NCI-H2196 treated with DMSO at 0.1 percent for 48 hours (cell line): Measurements from ENCODE around the gene C2CD4D.

Experiments
- DNase-seq: peaks from one replicate; lab custom pipeline; 2025; ENCODE audit not compliant: unreplicated experiment; lab: John Stamatoyannopoulos, UW

The C2CD4D gene

DNA sequence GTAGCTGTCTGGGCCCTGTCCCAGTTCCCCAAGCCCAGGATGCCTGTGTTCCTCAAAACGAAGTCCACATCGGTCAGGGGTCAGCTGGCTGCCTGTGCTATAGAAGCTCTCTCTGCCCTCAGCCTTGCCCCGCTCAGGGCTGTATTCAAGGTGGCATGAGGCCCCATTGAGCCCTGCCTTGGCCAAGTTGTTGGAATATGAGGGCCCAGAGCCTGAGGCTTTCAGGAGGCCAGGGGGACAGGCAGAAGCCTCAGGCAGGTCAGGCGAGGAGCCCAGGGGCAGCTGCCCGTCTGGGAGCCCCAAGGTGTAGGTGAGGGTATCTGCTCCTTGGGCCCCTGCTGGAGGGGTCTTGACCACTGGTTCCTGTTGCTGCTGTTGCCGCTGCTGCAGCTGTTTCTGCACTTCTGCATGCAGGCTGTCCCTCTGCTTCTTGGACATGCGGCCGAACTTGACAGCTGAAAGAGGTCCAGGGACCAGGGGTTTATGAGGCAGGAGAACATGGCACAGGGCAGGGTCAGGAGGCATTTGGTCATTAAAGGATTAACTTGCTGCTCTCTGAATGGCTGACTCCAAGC is 24.6 kb downstream of the C2CD4D start:
- DNase-seq: no peak

GRCh38 chr1:151814426-151814825 is 25.2 kb downstream of the C2CD4D start:
- DNase-seq: no peak

GRCh38 chr1:151813271-151813977 is 26.2 kb downstream of the C2CD4D start:
- no peak for DNase-seq

DNA sequence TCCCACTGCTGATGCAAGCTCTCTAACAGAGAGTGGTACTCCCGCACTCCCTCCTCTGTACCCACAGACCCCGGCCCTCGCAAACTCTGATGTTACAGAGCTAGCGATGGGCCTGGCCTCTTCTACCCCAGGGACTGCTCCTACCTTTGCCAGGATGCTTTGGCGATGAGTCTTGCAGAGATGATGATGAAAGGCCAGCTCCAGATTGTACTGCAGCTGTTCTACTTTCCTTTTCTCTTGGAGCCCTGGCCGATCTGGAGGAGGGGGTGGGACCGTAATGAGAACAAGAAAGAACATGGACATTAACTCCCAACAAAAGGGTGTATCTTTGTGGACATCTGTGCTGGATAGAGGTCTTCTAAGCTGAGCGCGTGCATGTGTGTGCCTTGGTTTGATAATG is 28.4 kb downstream of the C2CD4D start:
- DNase-seq: no peak

DNA sequence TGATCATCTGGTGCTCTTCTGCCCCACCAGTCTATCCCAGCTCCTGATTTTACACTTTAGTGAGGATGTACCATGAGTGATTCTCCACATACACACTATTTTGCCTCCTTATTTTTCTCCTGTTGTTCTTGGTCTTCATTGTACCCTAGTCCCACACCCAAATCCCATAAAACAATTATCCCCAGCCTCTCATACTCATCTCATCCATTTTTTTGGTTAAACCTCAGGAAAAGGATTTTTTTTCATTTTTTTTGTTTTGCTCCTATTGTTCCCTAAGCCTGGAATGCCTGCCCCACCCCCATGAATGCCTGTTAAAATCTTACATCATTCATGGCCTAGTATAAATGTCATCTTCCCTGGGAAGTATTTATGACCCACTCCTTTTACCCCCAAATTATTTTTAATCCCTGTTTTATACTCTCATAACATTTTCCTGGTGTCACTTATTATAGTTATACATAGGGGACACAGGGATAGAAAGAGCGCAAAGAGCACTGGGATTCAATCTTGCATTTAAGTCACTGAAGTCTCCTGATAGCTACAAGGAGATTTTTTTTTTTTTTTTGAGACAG is 29.5 kb downstream of the C2CD4D start:
- DNase-seq: no peak

- DNase-seq: no peak
Observed at GRCh38 chr1:151809290-151809984, 30.2 kb downstream of the C2CD4D start.

DNA sequence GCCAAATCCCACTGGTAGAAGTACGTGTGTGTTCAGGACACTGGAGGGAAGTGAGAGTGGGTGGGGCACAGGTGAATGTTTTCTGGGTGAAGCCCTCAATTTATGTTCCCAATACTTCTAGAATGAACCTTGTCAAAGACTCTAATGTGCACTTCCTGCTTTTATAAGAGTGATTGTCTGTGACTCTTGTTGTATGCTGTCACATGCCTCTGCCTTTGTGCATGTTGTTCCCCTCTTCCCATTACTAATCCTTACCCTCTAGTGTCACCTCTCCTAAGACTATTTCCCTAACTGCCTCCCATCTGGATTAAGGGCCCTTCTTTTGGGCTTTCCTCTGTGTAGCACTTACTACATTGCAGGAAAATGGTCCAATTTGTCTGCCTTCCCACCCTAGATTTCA is 31.9 kb downstream of the C2CD4D start:
- DNase-seq: no peak

- no peak for DNase-seq
Observed at GRCh38 chr1:151807131-151807530, 32.5 kb downstream of the C2CD4D start.

DNA sequence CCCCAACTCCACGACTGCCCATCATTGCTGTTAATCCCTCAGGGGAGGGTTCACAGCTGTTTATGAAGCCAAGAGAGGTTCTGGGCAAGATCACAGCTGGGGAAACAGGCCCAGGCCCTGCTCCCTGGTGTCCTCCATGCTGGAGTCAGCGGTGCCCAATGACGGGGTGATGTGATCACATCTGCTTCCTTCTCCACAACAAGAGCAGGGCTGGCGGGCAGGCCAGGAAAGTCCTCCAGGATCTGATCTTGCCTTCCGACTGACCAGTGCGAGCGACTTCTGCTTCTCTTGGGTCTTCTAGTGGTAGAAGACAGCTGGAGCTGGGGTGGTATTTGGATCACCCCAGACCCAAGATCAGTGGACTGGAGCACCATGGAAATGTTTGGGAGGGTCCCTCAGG is 33.5 kb downstream of the C2CD4D start:
- DNase-seq: no peak

DNA sequence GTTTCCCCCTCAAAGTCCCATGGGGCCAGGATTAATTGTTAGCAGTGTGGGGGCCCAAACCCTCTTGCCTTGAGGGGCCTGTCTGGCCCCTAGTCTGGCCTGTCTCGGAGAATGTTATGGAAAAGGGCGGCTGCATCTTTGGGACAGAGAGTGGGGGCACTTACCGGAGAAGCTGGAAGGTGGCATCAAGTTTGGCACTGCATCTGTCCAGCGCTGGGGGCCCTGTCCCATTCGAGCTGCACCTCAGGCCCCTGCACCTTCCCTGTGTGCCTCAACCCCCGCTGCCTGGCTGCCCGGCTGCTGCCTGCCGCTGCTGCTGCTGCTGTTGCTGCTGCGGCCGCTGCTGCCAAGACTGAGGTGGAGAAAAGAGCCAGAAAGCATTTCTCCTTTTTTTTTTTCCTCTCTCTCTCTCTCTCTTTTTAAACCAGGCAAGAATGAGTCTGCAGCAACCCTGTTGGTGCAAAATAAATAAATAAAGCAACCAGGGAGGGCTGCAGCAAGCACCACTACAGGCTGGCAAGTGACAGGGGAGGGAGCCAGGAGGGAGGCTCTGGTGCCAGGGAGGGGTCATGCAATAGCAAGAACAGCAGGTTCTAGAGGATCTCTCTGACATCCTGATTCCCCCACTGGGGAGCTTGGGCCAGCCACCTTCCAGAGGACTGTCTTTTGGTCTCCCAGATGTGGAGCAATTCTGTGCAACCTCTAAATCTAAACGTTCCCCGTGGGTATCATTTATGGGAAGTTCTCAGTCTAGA is 34.4 kb downstream of the C2CD4D start, which contains the start of gene LINGO4:
Gene LINGO4 (minus strand): TSS at position 354 of the 755 bp plus-strand sequence. CDS start 2,715 bp downstream, outside the sequence.
- no peak for DNase-seq

GRCh38 chr1:151803915-151804314 is 35.7 kb downstream of the C2CD4D start:
- no peak for DNase-seq

DNA sequence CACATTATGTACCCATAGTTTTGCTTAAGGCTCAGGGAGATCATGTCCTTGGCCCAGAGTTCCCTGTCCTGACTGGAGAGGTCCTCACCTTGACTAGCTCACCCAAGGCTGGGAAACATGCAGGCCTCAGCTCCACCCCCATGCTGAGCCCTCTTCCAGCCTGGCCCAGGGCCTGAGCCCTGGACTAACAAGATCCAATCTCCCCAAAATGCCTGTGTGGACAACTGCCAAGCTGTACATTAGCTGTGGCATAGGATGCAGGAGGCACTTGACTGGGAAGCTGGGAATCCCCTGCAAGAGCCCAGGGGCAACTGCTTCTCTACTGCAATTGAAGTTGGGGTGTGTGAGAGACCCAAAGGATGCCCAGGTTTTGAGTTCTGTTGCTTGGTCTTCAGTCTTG is 36.5 kb downstream of the C2CD4D start:
- DNase-seq: no peak

DNA sequence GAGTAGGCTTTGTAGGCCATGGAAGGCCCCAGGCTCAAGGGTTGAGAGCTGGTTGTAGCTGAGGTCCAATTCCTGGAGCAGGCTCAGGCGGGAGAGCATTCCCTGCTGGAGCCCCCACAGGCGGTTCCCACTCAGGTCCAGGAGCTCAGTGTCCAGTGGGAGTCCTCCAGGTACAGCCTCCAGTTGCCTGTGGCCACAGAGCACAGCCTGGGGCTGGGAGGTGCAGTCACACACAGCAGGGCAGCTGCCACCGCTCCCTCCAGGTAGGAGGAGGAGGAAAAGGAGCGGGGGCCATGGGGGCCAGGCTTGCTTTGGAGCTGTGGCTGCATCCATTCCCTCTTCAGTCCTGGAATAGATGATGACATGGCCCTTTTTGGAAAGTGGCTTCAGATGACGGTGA is 37.2 kb downstream of the C2CD4D start:
- no peak for DNase-seq

- no peak for DNase-seq
Observed at GRCh38 chr1:151801846-151802245, 37.8 kb downstream of the C2CD4D start.

DNA sequence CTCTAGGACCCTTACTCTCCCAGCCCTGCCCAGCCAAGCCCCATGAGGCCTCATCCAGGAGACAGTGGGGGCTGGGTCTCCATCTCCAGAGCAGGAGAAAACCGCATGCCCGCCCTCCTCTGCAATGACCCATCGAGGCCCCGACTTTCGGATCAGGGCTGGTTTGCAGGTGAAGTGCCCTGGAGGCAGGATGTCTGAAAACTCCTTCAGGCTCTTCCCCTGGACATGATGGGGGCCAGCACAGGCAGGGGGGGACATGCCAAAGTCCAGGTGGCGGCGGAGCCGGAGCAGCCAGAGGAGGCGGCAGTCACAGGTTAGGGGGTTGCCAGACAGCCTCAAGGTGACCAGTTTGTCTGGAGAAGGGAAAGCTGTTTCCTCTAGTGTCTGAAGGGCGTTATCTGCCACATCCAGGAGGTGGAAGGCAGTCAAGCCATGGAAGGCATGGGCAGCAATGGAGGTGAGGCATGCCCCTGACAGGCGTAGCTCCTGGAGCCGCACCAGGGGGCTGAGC is 38.3 kb downstream of the C2CD4D start:
- DNase-seq: no peak

DNA sequence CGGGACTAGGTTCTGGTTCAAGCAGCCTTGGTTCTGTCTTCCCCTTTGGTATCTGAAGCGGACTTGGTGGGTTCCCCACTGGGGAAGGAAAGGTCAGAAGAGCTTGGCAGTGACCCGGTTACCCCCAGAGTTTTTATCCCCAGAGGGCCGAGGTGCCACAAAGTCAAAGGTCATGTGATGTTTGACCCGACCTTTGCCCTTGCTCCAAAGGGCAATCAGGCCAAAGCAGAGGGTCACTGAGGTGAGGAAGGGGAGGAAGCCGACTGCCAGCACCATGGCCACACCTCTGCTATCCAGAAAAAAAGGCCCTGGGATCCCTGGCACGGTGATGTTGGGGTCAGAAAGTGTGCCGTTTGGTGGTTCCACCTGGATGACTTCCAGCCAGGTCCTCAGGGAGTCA is 38.8 kb downstream of the C2CD4D start:
- no peak for DNase-seq

DNA sequence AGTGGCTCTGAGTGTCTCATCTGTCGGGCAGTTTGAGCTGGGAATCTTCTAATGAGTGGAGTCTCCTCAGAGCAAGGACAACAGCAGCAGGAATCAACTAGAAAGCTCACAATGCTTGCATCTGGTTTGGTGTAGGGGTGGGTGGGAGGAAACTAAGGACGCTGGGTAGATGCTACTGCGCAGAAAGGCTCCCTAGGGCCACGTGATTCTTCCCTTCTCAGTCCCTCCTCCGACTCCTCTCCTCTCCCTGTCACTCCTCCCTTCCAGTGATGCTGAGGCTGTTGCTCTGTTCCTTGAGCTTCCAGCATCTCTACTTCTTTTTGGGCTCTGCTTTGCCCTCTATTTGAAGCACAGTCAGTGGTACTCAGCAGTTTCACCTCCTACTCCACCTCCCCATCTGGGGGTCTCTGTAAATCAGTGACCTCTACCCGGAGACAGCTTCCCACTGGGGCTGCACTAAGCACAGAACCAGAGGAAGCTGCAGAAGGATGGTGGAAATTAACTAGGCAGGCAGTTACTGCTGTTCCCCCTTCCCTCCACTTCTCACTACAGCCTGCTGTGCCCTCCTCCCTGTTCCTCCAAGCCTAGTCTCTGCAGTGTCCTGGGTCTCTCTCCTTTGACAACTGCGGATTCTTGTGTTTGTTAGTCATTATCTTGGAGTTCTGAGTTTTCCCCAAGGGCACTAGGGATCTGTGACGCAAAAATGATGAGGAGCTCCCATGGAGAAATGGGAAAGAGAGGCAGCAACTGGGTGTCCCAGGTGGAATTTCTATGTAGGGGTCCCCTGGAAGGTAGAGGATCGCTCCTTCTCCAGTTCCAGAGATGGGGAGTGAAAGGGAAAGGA is 40.2 kb downstream of the C2CD4D start:
- no peak for DNase-seq

DNA sequence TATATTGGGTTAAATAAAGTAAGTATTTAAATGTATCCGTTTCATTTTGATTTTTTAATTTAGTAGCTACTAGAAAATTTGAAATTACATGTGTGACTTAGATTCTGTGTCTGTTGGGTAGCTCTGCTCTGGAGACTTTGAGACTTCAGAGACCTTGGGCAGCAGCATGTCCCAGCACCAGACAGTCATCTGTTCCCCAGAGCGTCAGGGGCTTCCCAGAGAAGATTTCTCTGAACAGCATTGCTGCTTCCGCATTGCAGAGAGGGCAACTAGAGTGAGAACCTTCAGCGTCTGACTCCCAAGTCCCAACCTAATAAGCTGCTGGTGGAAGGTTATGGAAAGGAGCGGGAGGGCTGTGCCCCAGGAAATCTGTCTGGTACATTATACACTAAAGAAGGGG is 41.0 kb downstream of the C2CD4D start:
- DNase-seq: no peak

GRCh38 chr1:151790940-151791651 is 48.5 kb downstream of the C2CD4D start:
- DNase-seq: no peak
